Measurements from ENCODE around the gene ZCCHC18.

Gene ZCCHC18

GRCh38 chrX:104134583-104135261 lies 22.4 kb downstream of the ZCCHC18 start:
- DNase-seq (ENCODE audit: low read depth), result no peak

DNA sequence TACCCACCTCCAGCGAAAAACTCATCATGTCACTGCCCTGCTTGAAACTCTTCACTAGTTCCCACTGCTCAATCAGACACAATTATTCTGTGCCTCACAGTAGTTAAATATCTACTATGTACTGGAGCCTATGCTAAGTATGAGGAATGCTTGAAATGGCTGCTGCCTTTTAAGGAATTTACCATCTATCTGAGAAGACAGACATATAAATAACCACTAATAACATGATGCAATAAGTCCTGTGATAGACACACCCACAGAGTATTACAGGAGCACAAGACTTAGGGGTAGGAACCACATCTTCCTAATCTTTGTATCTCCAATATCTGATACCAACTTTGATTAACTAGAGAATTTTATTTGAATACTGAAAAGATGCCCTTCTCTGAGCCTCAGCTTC lies 23.4 kb downstream of the ZCCHC18 start:
- no peak for DNase-seq (ENCODE audit: low read depth)

DNA sequence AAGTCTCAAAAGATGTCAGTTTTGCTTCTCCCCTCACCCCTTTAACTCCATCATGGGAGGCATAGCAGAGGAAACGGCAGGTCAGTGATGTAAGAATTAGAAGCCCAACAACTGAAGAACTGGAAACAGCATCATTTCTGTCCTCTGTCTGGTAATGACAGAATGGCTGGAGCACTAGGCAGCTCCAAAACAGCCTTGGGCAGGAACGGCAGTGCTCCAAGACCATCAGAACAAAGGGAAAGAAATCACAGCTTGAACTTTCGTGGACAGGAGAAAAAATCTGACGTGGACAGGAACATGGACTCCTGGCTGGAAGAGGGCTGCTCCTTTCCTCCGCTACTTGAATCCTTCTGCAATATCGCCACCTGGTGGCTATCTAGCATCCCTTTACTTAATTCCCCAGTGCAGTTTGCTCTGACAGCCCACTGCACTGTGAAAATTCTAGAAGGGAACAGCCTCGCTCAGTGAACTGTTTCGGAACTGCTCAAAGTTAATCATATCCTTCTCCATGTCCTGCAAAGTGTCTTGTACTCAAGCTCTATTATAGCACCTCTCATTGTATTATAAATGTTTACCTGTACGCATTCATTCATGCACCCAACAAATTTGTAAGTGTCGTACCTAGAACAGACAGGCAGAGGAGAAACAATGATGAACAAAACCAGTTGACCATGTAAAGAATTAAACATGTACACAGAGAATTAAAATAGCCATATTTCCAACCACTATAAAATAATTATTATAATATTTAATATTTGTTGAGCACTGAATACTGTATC lies 24.1 kb downstream of the ZCCHC18 start:
- DNase-seq (ENCODE audit: low read depth), result peak; percentile 49

DNA sequence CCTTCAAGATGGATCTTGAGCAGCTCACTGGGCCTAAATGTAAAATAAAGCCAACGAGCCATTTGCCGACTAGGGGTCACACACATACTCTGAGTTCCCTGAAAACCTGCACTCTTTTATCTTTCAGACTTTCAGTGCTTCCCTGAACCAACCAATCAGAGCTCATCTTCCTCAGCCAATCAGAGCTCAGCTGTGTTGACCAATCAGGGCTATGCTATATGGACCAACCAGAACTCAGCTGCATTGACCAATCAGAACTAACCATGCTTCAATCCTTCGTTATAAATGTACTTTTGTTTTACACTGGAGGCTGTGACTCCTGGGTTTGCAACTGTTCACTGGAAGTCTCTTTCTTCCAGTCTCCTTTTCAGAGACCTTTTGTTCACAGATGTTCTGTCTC lies 25.2 kb downstream of the ZCCHC18 start:
- no peak for DNase-seq (ENCODE audit: low read depth)

- DNase-seq (ENCODE audit: low read depth), result no peak
These were observed 28.9 kb downstream of the ZCCHC18 start for GRCh38 chrX:104141087-104141760.

DNA sequence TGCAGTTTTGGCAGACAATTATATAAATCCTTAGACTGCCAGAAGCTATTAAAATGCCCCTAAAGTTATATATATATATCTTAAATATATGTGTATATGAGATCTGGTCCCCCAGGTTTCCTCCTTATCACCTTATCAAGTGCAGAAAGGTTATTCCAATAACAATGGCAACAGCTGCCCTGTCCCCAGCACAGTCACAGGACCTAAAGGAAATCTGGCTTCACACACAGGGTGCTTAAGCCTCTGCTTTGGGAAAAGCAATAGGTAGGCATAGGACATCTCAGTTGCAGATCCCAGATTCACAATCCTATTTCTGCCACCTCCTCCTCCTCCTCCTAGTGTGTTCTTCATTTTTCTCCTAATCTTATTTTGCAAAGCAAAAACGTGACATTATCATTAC lies 38.7 kb downstream of the ZCCHC18 start:
- no peak for DNase-seq (ENCODE audit: low read depth)

GRCh38 chrX:104156630-104157529 lies 44.6 kb downstream of the ZCCHC18 start, which contains the start of gene SLC25A53:
SLC25A53 (minus strand) TSS chrX:104157009; CDS start chrX:104105257, 51,752 bp downstream.
- DNase-seq (ENCODE audit: low read depth), result peak; percentile 62

Data from T follicular helper cell (primary cell).